ENCODE data around the gene ACOX1. TPM values are rescaled to one million over a fixed set of nuclear protein-coding genes. Genes with fewer than 3 reads are reported as not detected.

Gene ACOX1
- total RNA-seq, 2 experiments from 2014 or later: 27.7 to 33.1 TPM

GRCh38 chr17:75950855-75951554, 28.0 kb downstream of the ACOX1 start:
- no peaks in the 10 kb centered on the region for H3K9me3 Mint-ChIP-seq (ENCODE audit: low read depth)
- no peak overlapping the region for H3K4me3 Mint-ChIP-seq
- no peak for DNase-seq
- ChIA-PET POLR2A (no interaction called here), CTCF (no interaction called here)
- no peaks in the 10 kb centered on the region for H3K27me3 Mint-ChIP-seq
- no peak for ATAC-seq
- intact Hi-C loops (cut with DNase I, micrococcal nuclease): no loop called here
- no peaks in the 10 kb centered on the region for H3K4me1 Mint-ChIP-seq
- H3K27ac Mint-ChIP-seq: no peak overlapping the region
- H3K36me3 Mint-ChIP-seq (ENCODE audit: low read depth): peaks cover 23% of the 10 kb centered on the region

GRCh38 chr17:75950421-75950820, 28.5 kb downstream of the ACOX1 start:
- intact Hi-C loops (cut with DNase I, micrococcal nuclease): no loop called here
- Mint-ChIP-seq H3K27me3 (no peaks in the 10 kb centered on the region), H3K27ac (no peak overlapping the region), H3K4me3 (no peak overlapping the region), H3K4me1 (no peaks in the 10 kb centered on the region), H3K36me3 (ENCODE audit: low read depth) (peaks cover 19% of the 10 kb centered on the region), H3K9me3 (ENCODE audit: low read depth) (no peaks in the 10 kb centered on the region)
- POLR2A ChIA-PET: no interaction called here
- CTCF ChIA-PET: no interaction called here
- no peak for ATAC-seq
- DNase-seq: no peak

GRCh38 chr17:75945211-75945610, 33.8 kb downstream of the ACOX1 start:
- peaks cover 6% of the 10 kb centered on the region for H3K36me3 Mint-ChIP-seq (ENCODE audit: low read depth)
- no peaks in the 10 kb centered on the region for H3K27me3 Mint-ChIP-seq
- DNase-seq: no peak
- no peak overlapping the region for H3K27ac Mint-ChIP-seq
- intact Hi-C loops (cut with DNase I, micrococcal nuclease): no loop called here
- POLR2A ChIA-PET: no interaction called here
- H3K9me3 Mint-ChIP-seq (ENCODE audit: low read depth): no peaks in the 10 kb centered on the region
- ATAC-seq: no peak
- peaks cover 11% of the 10 kb centered on the region for H3K4me1 Mint-ChIP-seq
- CTCF ChIA-PET: interaction anchor here (0.6 to 1.1 kb wide), 2 partner anchors 9 to 39 kb away, joined by 3 read pairs; no protein-coding TSS in a partner anchor
- H3K4me3 Mint-ChIP-seq: no peak overlapping the region

DNA sequence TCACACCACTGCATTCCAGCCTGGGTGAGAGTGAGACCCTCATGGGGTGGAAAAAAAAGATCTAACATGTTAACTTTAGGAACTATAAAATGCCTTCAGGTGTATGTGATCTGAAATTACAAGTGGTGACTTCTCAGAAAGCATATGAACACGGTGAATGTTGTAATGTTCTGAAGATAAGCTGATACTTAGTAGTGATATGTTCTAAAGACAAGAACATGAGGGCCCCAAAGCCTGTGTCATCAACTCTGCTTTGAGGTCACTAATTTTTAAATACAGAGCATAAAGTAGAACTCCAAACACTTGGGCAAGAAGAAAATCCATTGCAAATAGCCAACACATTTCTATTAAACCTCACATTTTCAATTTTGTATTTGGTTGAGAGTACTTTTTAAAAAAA, 35.5 kb downstream of the ACOX1 start:
- H3K4me3 Mint-ChIP-seq: no peak overlapping the region
- H3K4me1 Mint-ChIP-seq: peaks cover 13% of the 10 kb centered on the region
- ChIA-PET CTCF (interaction anchor here (0.5 kb wide), 1 partner anchor 437 kb away, joined by 3 read pairs; no protein-coding TSS in a partner anchor), POLR2A (interaction anchor here (0.7 kb wide), 1 partner anchor 170 kb away, joined by 5 read pairs; no protein-coding TSS in a partner anchor)
- intact Hi-C loops (cut with DNase I, micrococcal nuclease): no loop called here
- no peak overlapping the region for H3K27ac Mint-ChIP-seq
- DNase-seq (no peak), ATAC-seq (no peak)
- H3K9me3 Mint-ChIP-seq (ENCODE audit: low read depth): no peaks in the 10 kb centered on the region
- peaks cover 2% of the 10 kb centered on the region for H3K36me3 Mint-ChIP-seq (ENCODE audit: low read depth)
- H3K27me3 Mint-ChIP-seq: no peaks in the 10 kb centered on the region

DNA sequence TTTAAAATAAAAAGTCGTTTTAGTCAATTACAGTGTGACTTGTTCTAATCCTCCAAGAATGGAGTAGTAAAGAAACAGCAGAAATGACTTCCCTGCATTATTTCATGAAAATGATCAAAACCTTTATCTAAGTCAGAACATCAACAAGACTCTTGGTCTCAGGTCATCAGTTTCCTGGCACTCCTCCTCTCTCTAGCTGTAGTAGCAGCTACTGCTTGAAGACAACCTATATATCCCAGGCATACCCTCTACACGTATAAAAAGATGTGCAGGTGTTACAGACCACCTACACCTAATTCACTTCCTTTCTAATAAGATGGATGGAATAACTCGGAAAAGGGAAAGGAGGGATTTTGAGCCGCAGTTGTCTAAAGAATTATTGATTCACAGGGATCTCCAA, 36.5 kb downstream of the ACOX1 start:
- POLR2A ChIA-PET: interaction anchor here (0.6 kb wide), 1 partner anchor 112 kb away, joined by 3 read pairs; no protein-coding TSS in a partner anchor
- Mint-ChIP-seq H3K27me3 (no peaks in the 10 kb centered on the region), H3K9me3 (ENCODE audit: low read depth) (no peaks in the 10 kb centered on the region), H3K4me1 (peaks cover 13% of the 10 kb centered on the region), H3K36me3 (ENCODE audit: low read depth) (peaks cover 2% of the 10 kb centered on the region), H3K27ac (no peak overlapping the region), H3K4me3 (no peak overlapping the region)
- ATAC-seq (no peak), DNase-seq (no peak)
- intact Hi-C loops (cut with DNase I, micrococcal nuclease): no loop called here
- CTCF ChIA-PET: interaction anchor here (1.1 kb wide), 1 partner anchor 12 kb away, joined by 6 read pairs; no protein-coding TSS in a partner anchor

- Mint-ChIP-seq H3K4me1 (peaks cover 13% of the 10 kb centered on the region), H3K36me3 (ENCODE audit: low read depth) (no peaks in the 10 kb centered on the region), H3K4me3 (peak overlapping the region; percentile 92), H3K27ac (peak overlapping the region; percentile 74), H3K27me3 (no peaks in the 10 kb centered on the region), H3K9me3 (ENCODE audit: low read depth) (no peaks in the 10 kb centered on the region)
- CTCF ChIA-PET: interaction anchor here (0.5 to 1.6 kb wide), 8 partner anchors 12 to 736 kb away, joined by 3 to 5 read pairs (median 3); partner anchors contain the start of gene CDK3
- ATAC-seq (no peak), DNase-seq (no peak)
- intact Hi-C loops (cut with DNase I, micrococcal nuclease): loop anchor here (1.0 to 2.0 kb wide), 8 partner anchors 36 to 615 kb away; partner anchors contain the start of genes ACOX1 (in 2 of the 2), TEN1 (in 2 of the 2), TRIM65 (in 1 of the 2) and UNK (in 1 of the 2)
- POLR2A ChIA-PET: interaction anchor here (0.6 to 1.0 kb wide), 2 partner anchors 78 to 165 kb away, joined by 4 to 5 read pairs; no protein-coding TSS in a partner anchor
Measured at GRCh38 chr17:75941442-75941819, 37.5 kb downstream of the ACOX1 start.

GRCh38 chr17:75940727-75941441, 38.1 kb downstream of the ACOX1 start, which contains the start of gene FBF1:
Gene FBF1, minus strand, starts transcription at chr17:75941042. Its CDS starts 2,893 bp downstream, at chr17:75938149.
- H3K9me3 Mint-ChIP-seq (ENCODE audit: low read depth): no peaks in the 10 kb centered on the region
- DNase-seq (peak; percentile 94), ATAC-seq (peak; percentile 100)
- H3K4me3 Mint-ChIP-seq: peak within 1 kb of the TSS; percentile 92
- intact Hi-C loops (cut with DNase I, micrococcal nuclease): loop anchor here (1.0 to 2.0 kb wide), 8 partner anchors 36 to 616 kb away; partner anchors contain the start of genes ACOX1 (in 2 of the 2), TEN1 (in 2 of the 2), TRIM65 (in 1 of the 2) and UNK (in 1 of the 2)
- no peaks in the 10 kb centered on the region for H3K27me3 Mint-ChIP-seq
- H3K27ac Mint-ChIP-seq: peak within 1 kb of the TSS; percentile 82
- no peaks in the 10 kb centered on the region for H3K36me3 Mint-ChIP-seq (ENCODE audit: low read depth)
- CTCF ChIA-PET: interaction anchor here (0.5 to 1.7 kb wide), 9 partner anchors 12 to 736 kb away, joined by 3 to 5 read pairs (median 3); partner anchors contain the start of gene CDK3
- POLR2A ChIA-PET: interaction anchor here (0.6 to 1.0 kb wide), 2 partner anchors 79 to 166 kb away, joined by 4 to 5 read pairs; no protein-coding TSS in a partner anchor
- peaks cover 13% of the 10 kb centered on the region for H3K4me1 Mint-ChIP-seq

DNA sequence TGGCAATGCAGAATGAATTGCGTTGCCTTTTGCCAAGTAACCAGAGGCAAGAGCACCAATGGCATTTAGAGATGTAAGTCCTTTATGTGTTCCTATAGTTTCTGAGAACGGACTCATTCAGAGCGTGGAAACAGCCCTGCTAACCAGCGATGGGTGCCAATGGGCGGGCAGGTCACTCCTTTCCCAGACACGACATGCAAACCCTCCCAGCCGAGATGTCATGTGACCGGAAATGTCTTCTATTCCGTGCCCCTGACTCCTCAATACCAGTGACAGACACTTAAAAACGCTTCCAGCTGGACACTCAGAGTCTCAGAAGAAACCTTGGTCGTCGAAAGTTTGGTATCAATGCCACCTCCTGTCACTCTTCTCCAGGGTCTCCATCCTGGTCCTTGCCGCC, 41.3 kb downstream of the ACOX1 start:
- Mint-ChIP-seq H3K9me3 (ENCODE audit: low read depth) (no peaks in the 10 kb centered on the region), H3K4me1 (peaks cover 13% of the 10 kb centered on the region), H3K27me3 (no peaks in the 10 kb centered on the region), H3K4me3 (no peak overlapping the region), H3K36me3 (ENCODE audit: low read depth) (peaks cover 3% of the 10 kb centered on the region), H3K27ac (no peak overlapping the region)
- intact Hi-C loops (cut with DNase I, micrococcal nuclease): no loop called here
- DNase-seq (no peak), ATAC-seq (no peak)
- CTCF ChIA-PET: interaction anchor here (1.0 kb wide), 1 partner anchor 10 kb away, joined by 3 read pairs; no protein-coding TSS in a partner anchor
- POLR2A ChIA-PET: no interaction called here

DNA sequence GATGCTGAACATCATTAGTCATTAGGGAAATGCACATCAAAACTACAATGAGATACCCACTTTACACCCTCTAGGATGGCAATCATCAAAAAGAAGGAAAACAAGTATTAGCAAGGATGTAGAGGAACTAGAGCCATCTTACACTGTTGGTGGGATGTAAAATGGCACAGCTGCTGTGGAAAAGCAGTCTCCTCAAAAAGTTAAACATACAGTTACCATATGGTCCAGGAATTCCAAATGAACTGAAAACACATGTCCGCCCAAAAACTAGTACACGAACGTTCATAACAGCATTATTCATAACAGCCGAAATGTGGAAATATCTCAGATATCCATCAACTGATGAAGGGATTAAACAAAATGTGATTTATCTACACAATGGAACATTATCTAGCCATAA, 45.2 kb downstream of the ACOX1 start:
- no peak overlapping the region for H3K4me3 Mint-ChIP-seq
- peaks cover 7% of the 10 kb centered on the region for H3K36me3 Mint-ChIP-seq (ENCODE audit: low read depth)
- intact Hi-C loops (cut with DNase I, micrococcal nuclease): no loop called here
- ATAC-seq (no peak), DNase-seq (no peak)
- H3K27ac Mint-ChIP-seq: no peak overlapping the region
- ChIA-PET CTCF (interaction anchor here (0.7 to 1.5 kb wide), 4 partner anchors 37 to 72 kb away, joined by 3 to 6 read pairs (median 3); partner anchors contain the start of genes CDK3 and TRIM65), POLR2A (no interaction called here)
- no peaks in the 10 kb centered on the region for H3K27me3 Mint-ChIP-seq
- no peaks in the 10 kb centered on the region for H3K4me1 Mint-ChIP-seq
- no peaks in the 10 kb centered on the region for H3K9me3 Mint-ChIP-seq (ENCODE audit: low read depth)

DNA sequence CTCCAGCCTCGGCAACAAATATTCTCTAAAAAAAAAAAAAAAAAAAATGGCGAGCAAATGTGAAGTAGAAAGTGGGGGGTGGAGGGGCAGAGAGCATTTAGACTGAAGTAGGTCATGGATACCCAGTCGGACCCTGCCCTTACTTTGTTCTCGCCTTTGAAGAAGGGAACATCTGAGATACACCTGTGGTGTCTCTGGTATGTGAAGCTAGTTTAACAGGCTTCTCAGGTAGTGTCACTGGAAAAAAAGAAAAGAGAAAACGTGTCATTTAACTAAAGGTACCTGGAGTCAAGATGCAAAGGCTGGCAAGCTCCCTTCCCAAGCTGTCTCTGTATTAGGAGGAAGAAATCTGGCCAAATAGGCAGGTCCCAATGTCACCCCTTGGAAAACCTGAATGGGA, 46.1 kb downstream of the ACOX1 start:
- DNase-seq (no peak), ATAC-seq (no peak)
- no peak overlapping the region for H3K27ac Mint-ChIP-seq
- CTCF ChIA-PET: interaction anchor here (0.9 to 1.5 kb wide), 2 partner anchors 64 to 67 kb away, joined by 3 read pairs; partner anchors contain the start of gene CDK3
- POLR2A ChIA-PET: interaction anchor here (0.6 kb wide), 1 partner anchor 71 kb away, joined by 4 read pairs; no protein-coding TSS in a partner anchor
- intact Hi-C loops (cut with DNase I, micrococcal nuclease): no loop called here
- no peaks in the 10 kb centered on the region for H3K27me3 Mint-ChIP-seq
- no peak overlapping the region for H3K4me3 Mint-ChIP-seq
- H3K36me3 Mint-ChIP-seq (ENCODE audit: low read depth): peaks cover 7% of the 10 kb centered on the region
- no peaks in the 10 kb centered on the region for H3K4me1 Mint-ChIP-seq
- no peaks in the 10 kb centered on the region for H3K9me3 Mint-ChIP-seq (ENCODE audit: low read depth)

- DNase-seq (no peak), ATAC-seq (no peak)
- Mint-ChIP-seq H3K4me1 (no peaks in the 10 kb centered on the region), H3K9me3 (ENCODE audit: low read depth) (no peaks in the 10 kb centered on the region), H3K27ac (no peak overlapping the region), H3K4me3 (no peak overlapping the region), H3K36me3 (ENCODE audit: low read depth) (peaks cover 15% of the 10 kb centered on the region), H3K27me3 (no peaks in the 10 kb centered on the region)
- ChIA-PET CTCF (no interaction called here), POLR2A (no interaction called here)
- intact Hi-C loops (cut with DNase I, micrococcal nuclease): no loop called here
Measured at GRCh38 chr17:75931062-75931461, 47.9 kb downstream of the ACOX1 start.

Measured in activated CD4-positive, alpha-beta T cell treated with anti-CD3 and anti-CD28 coated beads for 36 hours (primary cell).